CMK (cell line): ENCODE measurements around the gene APBA1.

ENCODE experiments used
- DNase-seq: peaks from one replicate; pipeline ENCODE4 v3.0.0-alpha.2; 2010; ENCODE audit warnings: low read depth

The APBA1 gene

GRCh38 chr9:69396759-69397158 is 275.4 kb downstream of the APBA1 start:
- DNase-seq = no peak

GRCh38 chr9:69395718-69396117 is 276.5 kb downstream of the APBA1 start:
- DNase-seq = no peak

- no peak for DNase-seq
Observed at GRCh38 chr9:69393425-69393824, 278.7 kb downstream of the APBA1 start.

DNA sequence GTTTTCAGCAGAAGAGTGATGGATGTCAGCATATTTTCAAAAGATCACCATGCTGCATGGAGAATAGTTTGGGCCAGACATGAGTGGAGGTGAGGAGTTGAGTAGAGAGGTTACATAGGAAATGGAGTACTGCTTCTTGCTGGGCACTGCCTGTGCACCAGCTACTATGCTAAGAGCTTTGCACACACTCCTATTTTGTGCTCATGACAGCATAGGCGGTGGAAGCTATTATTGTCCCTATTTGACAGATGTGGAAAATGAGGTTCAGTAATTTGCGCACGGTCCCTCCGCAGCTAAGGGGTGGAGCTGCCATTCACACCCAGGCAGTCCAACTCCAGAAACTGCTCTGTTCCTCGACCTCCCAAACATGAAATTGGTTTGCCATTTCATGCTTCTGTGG is 279.3 kb downstream of the APBA1 start:
- DNase-seq = no peak

- no peak for DNase-seq
Observed at GRCh38 chr9:69391946-69392345, 280.2 kb downstream of the APBA1 start.

GRCh38 chr9:69391487-69391886 is 280.7 kb downstream of the APBA1 start:
- DNase-seq = no peak

GRCh38 chr9:69389437-69389995 is 282.7 kb downstream of the APBA1 start:
- DNase-seq = no peak

- DNase-seq = no peak
Observed at GRCh38 chr9:69388596-69388995, 283.6 kb downstream of the APBA1 start.

DNA sequence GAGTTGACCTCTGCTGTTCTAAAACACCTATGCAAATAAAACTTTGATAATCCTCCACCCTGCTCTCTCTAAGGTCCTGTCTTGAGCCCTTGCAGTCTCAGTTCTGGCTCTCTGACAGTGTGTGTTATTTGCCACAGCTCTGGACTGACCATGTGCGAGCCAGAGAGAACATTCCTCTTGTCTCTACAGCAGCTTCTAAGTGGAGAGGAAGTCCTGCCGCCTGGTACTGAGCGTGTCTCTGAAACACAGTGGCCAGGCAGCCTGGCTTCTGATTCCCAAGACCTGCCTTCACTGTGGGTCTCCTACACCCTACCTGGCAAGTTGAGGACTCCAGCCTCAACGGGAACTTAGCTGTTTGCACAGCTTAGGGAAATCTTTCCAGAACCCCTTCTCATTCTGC is 285.5 kb downstream of the APBA1 start:
- DNase-seq = no peak

DNA sequence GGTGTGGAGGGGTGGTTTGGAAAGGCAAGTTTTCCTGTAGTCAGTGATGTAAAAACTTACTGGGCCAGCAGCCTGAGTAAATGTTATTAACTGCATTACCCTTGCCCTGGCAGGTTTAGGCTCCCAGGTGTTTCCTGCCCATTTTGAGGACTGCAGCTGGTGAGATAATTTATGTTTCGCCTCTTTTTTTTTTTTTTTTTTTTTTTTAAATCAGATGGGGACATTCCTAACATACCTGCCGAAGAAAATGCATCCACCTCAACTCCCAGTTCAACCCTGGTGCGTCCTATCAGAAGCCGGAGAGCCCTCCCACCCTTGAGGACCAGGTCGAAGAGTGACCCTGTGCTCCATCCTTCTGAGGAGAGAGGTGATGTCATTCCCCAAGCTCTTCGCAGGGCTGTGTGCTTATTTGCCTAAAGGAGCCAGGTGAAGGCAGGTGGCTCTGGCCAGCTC is 286.6 kb downstream of the APBA1 start:
- no peak for DNase-seq

- no peak for DNase-seq
Observed at GRCh38 chr9:69382135-69382534, 290.0 kb downstream of the APBA1 start.

DNA sequence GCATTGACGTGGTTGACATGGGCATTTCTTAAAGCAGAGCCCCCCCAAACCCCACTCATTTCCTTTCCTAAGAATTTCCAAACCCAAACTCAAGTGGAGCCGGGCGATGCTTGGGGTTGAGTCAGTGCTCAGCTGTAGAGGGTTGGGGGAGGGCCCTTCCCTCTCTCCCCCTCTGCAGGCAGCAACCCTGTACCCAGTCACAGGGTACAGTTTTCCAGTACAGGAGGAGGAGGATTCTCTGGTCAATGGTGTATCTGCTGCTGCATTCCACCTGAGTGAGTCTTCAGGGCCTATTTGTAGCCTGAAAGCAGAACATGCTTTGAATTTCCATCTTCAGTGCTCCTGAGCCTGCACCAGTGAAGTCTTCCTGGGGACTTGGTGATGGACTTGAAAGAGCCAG is 291.4 kb downstream of the APBA1 start:
- no peak for DNase-seq

DNA sequence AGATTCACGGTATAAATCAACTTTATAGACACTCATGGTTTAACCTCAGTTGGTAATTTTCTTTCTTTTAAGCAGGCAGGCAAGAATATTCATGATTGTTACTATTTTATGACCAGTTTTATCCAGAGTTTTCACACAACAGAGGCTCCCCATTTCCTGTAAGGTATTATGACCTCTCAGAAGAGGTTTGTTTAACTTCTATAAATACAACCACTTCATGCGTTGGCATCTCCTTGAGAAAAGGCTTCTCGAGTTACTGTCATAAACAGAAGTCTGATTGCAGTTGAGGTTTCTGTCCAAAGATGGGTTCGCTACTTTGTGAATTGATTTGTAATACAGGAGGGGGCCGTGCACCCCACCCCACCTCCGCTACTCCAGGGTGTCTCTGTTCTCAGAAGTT is 291.9 kb downstream of the APBA1 start:
- no peak for DNase-seq

DNA sequence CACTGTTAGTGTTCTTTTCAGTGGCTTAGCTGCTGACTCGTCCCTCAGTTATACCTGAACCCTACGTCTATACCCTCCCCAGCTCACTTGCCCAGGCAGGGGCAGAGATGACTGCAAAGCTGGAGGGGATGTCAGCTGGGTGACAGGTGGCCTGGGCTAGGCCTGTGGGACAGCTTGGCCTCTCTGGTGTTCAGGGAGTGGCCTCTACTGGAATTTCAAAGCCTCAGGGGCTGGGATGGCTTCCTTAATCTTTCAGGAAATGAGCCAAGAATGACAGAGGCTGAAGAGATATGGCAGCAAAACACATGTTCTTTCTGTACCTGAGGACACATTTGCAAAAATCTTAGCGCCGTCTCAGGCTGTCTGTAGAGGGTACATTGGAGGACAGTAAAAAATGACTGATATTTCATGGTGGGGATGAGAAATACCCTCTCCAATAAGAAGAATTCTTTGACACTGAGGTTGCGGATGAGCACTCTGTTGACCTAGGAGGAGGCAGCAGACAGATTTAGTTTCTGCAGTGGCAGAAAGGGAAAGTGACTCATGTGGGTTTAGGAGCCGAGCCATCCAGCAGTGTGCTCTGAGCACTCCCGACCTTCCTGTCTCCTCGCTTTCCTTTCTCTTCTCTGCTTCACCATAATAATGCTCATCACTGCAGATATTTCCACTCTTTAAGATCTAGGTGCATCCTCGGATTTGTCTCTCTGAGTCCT is 292.7 kb downstream of the APBA1 start:
- no peak for DNase-seq

GRCh38 chr9:69377981-69378380 is 294.2 kb downstream of the APBA1 start:
- DNase-seq = no peak
